HG03135 (cell line): Measurements from ENCODE around the gene TMEM143.
"Not testable (repeated sequence)": the region's sequence is repeated elsewhere in the genome, so short reads cannot be mapped to it uniquely, and the experiment has no call there.

Source experiments
- ATAC-seq: cut with Tn5 transposase; IDR thresholded peaks from one replicate; pipeline ENCODE4 v1.9.1; 2021; ENCODE audit warnings: mild to moderate bottlenecking, moderate library complexity; ENCODE audit not compliant: unreplicated experiment

Gene TMEM143

DNA sequence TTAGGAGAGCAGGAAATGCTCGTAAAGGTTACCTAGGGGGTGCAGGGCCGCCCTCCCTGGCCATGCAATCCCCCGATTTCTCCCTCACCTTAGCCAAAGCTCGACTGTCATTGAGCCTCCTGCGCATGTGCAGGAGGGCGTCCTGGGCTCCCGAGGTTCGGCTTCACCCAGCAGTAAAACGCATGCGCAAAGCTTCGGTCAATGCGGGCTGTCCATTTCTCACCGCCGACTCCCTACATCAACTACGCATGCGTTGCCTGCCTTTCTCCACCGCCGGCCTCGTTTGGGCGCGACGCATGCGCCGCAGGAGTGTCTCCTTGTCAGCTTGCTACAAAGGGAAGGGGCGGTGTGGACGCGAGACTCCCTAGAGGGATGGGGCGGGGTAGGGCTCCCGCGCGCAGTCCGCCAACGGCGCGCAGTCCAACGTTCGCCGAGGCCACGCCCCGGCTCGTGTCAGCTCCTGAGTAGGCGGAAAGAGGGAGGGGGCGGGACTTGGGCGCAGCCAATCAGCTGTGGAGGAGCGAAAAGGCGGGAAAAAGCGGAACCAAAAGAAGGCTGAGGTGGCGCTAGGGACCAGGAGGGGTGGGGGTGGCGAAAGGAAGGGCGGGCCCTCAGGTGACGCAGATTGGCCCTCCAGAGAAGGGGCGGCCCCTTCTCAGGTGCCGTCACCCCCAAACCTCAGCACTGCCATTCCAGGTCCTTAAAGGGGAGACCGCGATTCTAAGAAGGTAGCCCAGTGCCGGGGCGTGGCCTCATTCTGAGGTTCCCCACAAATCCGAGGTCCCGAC is at the start of gene TMEM143, which contains the start of gene SYNGR4:
TMEM143 (minus strand) TSS at position 131 of the 788 bp plus-strand sequence; CDS start at position 111, 20 bp downstream.
SYNGR4 (plus strand) TSS at position 558 of the 788 bp plus-strand sequence. CDS start 1,476 bp downstream, outside the sequence.
- peak; percentile 82 for ATAC-seq

DNA sequence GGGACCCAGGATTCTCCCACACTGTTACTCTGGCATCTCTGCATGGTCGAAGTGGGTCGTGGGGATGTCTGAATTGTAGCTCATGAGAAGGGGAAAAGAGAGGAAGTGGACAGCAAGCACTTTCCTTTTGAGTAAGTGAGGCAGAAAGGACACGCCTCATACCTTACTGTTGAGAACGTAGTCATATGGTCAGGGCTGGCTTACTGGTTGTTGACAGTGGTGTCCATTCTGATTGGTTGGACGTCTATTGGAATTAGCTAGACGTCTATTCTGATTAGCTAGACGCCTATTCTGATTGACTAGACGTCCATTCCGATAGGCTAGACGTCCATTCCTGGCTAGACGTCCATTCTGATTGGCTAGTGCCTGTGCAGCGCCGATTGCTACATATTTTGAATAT is 42.1 kb upstream of the TMEM143 start:
- ATAC-seq: no peak

DNA sequence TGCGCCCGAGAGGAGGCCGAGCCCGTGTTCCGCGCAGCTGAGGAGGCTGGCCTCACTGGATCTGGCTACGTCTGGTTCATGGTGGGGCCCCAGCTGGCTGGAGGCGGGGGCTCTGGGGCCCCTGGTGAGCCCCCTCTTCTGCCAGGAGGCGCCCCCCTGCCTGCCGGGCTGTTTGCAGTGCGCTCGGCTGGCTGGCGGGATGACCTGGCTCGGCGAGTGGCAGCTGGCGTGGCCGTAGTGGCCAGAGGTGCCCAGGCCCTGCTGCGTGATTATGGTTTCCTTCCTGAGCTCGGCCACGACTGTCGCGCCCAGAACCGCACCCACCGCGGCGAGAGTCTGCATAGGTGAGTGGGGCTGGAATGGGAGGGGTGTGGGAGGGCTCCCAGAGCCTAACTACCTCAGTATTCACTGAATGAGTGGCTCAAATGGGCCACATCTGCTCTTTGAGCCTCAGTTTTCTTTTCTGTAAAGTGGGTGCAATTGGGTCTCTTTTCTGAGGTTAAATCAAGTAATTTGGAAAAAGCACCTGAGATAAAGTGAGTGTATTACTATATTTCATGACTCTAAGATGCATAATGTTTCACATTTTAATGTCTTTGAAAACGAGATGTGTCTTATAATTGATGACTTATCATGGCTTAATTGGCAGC is 41.4 kb upstream of the TMEM143 start:
- ATAC-seq: no peak

DNA sequence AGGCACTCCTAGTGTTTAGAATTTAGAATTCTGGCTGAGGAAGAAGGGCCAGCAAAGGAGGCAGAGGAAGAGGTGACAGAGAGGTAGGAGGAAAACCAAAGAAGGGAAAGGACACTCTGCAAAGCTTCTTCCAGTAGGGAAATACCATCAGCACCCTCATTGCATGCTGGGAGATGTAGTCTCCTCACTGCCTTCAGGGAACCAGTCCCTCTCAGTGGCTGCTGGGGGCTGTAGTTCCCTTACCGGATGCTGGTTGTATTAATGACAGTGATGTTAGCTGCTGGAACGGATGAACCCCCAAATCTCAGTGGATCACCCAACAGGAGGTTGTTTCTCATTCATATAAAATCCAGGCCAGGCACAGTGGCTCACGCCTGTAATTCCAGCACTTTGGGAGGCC is 39.9 kb upstream of the TMEM143 start:
- ATAC-seq: peak; percentile 54

DNA sequence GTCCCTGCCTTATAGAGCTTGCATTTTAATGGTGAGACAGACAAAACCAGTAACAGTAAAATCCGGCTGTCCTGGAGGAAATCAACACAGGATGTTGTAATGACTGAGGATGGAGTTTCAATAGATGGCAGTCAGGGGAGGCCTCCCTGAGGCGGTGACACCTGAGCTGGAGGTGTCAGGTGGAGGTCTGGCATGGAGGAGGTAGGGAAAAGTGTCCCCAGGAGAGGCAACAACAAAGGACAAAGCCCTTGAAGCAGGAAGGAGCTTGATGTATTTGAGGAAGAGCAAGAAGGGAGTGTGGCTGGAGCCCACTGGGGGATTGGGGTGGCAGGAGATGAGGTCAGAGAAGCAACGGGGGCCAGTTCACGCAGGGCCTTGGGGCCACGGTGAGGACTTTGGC is 37.5 kb upstream of the TMEM143 start:
- no peak for ATAC-seq

DNA sequence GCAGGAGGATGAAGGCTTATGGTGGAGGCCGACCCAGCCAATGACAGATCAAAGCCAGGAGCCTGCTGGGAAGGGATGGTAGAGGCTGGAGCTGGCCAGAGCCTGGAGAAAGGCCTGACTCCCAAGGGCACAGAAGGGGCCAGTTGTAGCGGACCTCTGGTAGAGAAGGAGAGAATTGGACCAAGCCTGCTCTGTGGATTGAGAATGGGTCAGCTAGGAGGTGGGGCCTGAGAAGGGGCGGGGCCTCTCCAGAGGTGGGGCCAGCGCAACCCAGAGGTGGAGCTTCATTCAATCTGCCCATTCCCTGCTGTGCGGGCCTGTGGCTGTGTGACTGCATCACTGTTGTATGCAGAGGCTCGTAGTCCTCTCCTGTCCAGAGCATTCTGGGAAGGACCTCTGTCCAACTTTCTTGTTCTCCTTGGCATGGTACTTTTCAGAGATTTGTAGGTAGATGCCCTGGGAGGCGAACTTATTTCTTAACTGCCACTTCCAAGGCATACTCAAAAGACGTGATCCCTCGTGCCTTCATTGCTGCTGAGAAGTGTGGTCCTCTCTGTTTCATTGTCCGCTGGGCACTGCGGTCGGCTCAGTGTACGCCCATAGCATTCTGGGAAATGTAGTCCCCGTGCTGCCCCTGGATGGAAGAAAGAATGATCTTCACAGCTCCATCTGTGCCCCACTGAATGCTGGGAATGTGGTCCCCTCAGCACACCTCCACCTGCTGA is 36.4 kb upstream of the TMEM143 start:
- ATAC-seq: no peak

DNA sequence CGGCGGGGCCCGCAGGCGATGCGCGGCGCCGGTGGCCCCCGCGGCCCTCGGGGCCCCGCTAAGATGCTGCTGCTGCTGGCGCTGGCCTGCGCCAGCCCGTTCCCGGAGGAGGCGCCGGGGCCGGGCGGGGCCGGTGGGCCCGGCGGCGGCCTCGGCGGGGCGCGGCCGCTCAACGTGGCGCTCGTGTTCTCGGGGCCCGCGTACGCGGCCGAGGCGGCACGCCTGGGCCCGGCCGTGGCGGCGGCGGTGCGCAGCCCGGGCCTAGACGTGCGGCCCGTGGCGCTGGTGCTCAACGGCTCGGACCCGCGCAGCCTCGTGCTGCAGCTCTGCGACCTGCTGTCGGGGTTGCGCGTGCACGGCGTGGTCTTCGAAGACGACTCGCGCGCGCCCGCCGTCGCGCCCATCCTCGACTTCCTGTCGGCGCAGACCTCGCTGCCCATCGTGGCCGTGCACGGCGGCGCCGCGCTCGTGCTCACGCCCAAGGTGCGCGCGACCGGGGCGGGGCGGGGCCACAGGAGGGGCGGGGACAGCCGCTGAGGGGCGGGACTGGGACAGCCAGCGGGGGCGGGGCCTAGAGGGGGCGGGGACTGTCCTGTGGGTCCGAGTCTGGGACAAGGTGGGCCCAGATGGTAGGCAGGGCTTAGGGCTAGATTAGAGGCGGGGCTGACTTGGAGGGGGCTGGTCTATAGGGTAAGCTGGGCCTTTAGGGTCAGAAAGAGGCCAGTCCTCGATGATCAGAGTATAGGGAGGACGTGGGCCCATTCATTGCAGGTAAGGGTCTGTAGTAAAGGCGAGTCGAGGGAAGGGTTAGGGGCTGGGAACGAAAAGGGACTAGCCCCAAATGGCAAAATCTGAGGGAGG is 34.9 kb upstream of the TMEM143 start:
- ATAC-seq: no peak

DNA sequence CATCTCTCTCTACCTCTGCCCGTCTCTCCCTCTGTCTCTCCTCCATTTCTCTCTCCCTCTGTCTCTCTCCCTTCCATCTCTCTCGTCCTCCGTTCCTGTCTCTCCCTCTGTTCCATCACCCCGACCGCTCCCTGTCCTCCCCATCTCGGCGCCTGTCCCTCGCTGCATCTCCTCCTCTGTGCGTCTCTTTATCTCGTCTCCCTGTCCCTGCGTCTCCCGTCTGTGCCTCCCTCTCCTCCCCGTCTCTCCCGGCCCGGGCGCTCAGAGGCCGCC is 34.3 kb upstream of the TMEM143 start:
- ATAC-seq: no peak

DNA sequence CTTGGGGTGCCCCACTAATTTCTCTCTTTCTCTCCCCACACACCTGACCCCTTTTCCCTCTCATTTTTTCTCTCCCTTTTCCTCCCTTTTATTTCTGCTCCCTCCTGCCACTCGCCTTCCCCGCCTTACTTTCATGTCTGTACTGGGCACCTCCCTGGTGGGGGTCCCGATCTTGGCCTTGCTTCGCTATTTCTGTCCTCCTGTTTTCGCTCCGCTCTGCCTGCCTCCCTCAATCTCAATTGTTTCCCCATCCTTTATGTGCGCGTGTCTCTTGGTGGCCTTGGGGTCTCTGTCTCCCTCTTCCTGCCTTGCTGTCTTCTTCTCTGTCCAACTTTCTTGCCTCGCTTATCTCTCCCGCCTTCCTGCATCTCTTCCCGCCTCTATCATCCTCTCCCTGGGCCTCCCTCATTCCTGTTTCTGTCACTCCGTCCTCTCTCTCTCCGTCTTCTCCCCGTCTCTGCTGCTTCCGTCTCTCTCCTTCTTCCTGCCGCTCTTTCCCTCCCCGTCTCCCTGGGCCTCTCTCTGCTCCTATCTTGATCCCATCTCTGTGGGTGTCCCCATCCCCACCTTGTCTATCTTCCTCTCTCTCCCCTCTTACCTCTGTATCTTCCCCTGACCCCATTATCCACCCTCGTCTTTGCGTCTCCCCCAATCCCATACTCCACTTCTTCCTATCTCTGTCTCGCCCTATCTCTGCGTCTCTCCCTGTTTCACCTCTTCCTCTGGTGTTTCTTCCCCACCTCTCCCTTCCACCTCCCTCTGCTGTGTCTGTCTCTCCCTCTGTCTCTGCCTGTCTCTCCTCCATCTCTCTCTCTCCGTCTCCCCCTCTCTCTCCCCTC is 33.7 kb upstream of the TMEM143 start:
- no peak for ATAC-seq

DNA sequence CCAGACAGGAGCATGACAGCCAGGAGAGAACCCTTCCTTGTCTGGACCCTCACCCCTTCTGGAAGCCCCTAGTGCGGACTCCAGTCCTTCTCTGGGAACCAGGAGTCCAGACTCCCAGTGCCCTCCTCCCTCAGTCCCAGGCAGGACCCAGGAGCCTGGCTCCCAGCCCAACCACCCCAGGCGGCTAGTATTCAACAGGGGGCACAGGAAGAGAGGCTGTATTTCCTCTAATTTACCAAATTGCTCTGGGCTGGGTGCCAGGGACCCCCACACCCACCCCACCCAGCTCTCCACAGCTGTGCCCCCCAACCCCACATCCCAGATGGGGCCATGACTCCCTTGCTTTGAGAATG is 33.1 kb upstream of the TMEM143 start:
- no peak for ATAC-seq

DNA sequence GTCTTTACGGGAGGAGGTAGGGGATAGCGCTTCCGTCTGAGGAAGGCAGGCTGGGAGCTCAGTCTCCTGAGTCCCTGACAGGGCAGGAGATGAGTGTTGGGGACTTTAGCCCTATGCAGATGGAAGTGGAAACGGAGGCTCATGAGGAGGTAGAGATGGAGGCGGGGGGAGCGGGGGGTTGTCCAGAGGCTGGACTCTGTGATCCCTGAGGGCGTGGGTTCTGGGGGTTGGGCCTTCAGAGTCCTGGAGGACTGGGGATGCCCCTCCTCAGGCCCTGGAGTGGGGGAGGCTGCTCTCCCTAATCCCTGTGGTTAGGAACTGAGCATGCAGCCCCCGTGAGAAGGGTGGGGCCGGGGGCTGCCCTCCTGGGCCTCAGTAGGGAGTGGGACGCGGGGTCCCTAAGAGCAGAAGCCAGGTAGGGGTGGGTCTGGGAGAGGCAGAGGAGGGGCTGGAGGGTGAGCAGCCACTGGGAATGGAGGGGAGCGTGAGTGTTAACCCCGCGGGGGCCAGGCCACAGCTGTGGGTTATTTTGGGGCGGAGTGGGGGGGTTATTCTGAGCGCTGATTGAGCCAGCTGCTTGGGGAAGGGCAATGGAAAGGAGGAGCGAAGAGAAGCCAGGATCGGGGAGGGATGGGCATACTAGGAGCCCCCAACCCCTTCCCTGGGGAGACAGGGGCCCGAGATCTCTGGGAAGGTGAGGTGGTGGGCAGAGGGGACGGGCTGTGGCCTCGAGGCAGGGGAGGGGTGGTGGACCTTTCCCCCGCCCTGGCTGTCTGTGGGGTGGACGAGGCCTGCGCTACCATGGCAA is 32.5 kb upstream of the TMEM143 start:
- no peak for ATAC-seq

DNA sequence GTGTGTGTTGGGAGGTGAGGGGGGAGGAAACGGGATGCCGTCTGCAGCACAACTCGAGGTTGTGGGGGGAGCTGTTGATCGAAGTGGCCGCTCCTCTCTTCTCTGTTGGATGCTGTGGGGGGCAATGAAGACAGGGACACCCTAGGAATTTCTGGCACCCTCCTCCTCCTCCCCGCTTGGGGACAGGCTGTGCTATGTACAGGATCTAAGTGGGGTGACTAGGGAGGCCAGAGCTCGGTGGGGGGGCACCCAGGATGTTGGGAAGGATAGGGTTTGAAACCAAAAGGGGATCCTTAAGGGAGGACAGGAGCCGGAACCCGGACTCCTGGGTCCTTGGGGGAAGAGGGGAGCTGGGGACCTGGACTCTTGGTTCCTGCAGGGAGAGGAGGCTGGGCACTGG is 31.8 kb upstream of the TMEM143 start:
- no peak for ATAC-seq

DNA sequence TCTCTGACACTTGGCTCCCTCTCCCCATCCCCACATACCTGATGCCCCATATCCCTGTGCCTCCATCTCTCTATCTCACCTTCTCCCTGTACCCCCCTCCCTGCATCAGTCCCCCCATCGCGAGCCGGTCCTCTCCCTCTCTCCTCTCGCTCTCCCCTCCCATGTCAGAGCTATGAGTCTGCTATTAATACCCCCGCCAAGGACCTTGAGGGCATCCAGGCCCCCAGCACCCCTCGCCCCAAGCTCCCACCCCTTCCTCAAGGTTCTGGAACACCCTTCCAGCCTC is 31.4 kb upstream of the TMEM143 start:
- ATAC-seq: no peak

DNA sequence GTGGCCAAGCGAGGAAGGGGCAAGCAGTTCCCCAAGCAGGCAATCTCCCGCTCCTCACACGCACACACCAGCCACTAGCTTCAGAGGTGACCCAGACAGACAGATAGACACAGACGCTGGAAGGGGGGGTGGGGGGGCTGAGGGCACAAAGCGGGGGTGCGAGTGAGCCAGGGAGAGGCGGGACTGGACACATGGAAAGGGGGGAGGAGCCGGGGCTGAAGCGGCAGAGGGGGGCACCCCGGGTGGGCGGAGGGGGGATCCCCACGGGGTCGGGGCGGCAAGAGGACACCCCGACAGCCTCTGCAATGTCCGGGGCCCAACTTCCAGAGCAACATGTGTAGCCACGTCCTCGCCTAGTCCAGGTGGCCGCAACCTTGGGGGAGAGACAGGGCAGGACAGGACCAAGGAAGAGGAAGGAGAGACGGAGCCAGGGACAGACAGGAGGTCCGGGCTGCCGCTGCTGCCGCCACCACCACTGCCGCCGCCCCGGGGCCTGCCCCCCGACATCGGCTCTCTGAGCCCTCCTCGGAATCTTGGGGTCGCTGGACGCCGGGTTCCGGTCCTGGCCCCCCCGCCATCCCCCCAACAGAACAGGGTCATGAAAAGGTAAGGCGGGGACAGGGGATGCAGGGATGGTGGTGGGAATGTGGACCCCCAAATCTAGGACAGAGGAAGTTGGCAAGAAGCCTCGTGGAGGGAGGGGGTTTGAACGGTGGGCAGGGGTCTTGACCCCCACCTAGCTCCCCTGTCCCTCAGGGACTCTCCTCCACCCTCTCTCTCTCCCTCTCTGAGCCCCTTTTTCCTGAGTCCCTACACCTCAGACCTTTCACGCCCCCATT is 30.8 kb upstream of the TMEM143 start:
- ATAC-seq: no peak

DNA sequence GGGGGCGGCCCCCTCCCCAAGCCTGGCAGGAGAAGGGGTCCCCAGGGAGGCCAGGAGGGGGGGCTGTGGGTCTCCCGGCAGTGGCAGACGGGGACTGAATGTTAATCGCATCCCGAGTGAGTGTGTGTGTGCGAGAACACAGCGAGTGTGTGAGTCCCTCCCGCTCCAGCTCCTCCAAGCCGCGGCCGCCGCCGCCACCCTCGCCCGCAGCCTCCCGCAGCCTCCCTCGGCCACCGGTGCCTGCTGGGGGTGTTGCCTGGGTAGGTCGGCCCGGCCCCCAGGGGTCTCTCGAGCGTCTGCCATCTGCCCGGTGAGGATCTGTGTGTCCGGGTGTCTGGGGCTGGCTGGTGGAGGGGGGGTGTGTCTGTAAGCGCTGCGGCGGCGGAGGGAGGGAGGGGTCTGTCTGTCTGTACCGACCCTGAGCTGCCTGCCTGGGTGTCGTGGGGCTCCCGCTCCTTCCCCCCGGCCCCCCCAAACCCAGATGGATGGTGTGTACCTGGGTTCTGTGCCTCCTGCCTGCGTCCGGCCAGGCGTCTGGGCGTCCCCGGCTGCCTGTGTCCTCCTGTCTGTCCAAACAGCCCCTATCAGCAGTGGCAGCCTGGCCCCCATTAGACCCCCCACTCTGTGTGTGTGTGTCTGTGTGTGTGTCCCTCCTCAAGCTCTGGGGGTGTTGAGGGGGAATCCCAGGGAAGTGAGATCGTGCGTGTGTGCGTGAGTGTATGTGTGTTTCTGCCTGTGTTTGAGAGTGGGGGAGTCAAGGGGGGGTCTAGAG is 30.0 kb upstream of the TMEM143 start, which contains the start of gene GRIN2D:
GRIN2D (plus strand) TSS at position 110 of the 772 bp plus-strand sequence. CDS start 4,725 bp downstream, outside the sequence.
- ATAC-seq: no peak

DNA sequence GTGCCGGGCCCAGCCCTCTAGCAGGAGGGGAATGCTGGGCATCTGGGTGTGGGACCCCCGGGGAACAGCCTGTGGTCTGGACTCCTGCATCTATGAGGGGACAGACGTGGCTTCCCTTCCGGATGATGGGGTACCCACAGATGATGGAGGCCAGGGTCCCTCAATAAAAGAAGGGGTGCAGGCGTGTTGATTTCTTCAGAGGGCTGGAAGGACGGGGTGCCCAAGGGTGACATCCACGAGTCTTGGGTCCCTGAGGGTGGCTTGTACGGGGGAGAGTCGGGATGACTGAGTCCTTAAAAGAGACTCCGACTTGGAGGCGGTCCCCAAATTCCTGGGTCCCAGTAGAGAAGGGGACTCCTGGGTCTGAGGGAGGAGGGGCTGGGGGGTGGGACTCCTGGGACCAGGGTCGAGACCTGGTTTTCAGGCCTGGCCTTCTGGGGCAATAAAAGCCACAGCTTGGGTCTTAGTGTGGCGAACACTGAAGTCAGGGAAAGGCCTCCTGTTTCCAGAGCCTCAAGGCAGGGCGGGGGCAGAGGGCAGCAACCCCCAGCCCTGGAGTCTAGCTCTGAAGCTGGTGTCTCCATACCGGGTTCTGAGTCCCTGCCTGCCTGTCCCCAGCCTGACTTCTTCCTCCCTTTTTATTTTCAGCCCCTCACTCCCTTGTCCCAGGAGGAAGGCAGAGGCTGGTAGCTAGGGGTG is 29.3 kb upstream of the TMEM143 start:
- ATAC-seq: no peak

DNA sequence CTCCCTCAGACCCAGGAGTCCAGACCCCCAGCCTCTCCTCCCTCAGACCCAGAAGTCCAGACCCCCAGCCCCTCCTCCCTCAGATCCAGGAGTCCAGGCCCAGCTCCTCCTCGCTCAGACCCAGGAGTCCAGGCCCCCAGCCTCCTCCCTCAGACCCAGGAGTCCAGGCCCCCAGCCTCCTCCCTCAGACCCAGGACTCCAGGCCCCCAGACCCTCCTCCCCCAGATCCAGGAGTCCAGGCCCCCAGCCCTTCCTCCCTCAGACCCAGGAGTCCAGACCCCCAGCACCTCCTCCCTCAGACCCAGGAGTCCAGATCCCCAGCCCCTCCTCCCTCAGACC is 28.2 kb upstream of the TMEM143 start:
- not testable (repeated sequence) for ATAC-seq
